ENCODE results near the gene ZNF770.

GRCh38 chr15:34952481-34952880 lies 35.6 kb downstream of the ZNF770 start:
- no peak for TF ChIP-seq CTCF (conservative IDR thresholded peaks at IDR 0.05)
- no peak for TF ChIP-seq EZH2 (IDR thresholded peaks at IDR 0.05; ENCODE audit: low read depth)

Measured in PC-9 (cell line).